Kidney (tissue), 14 donors: ENCODE measurements around the gene KASH5. TPM values are rescaled to one million over a fixed set of nuclear protein-coding genes. Genes with fewer than 3 reads are reported as not detected.

Experiments
- DNase-seq, 5 donors: peaks; one replicate each; pipeline ENCODE4 v3.0.0-alpha.2; 2013 to 2020
- FAIRE-seq: peaks from 2 replicates; lab custom pipeline; 2012; peaks lifted over from hg19 to GRCh38; lab: Jason Lieb, UNC
- H3K27ac ChIP-seq, 2 donors: one replicate each; pipeline ENCODE4 v1.7.0; 2013; ENCODE audit warnings: low read depth in 2 of 2, low read length in 2 of 2, inconsistent platforms in 1 of 2
- H3K27me3 ChIP-seq: one replicate; pipeline ENCODE4 v1.7.1; 2013; ENCODE audit warnings: low read length, inconsistent platforms; ENCODE audit not compliant: control insufficient read depth, insufficient read depth
- H3K36me3 ChIP-seq, 3 donors: one replicate each; pipeline versions ENCODE4 v1.7.0 to v1.7.1; 2013; ENCODE audit warnings: low read length in 3 of 3, control low read depth in 1 of 3, inconsistent platforms in 1 of 3; ENCODE audit not compliant: insufficient read depth in 3 of 3, control insufficient read depth in 2 of 3
- H3K4me1 ChIP-seq, 3 donors: one replicate each; pipeline versions ENCODE4 v1.7.0 to v1.7.1; 2013; ENCODE audit warnings: low read length in 3 of 3, inconsistent platforms in 1 of 3, low read depth in 1 of 3; ENCODE audit not compliant: control insufficient read depth in 2 of 3, insufficient read depth in 2 of 3
- H3K4me3 ChIP-seq, 3 donors: one replicate each; pipeline versions ENCODE4 v1.7.0 to v1.8.1; 2013; ENCODE audit warnings: low read length in 3 of 3, control low read depth in 1 of 3, inconsistent platforms in 1 of 3
- H3K9ac ChIP-seq, 3 donors: one replicate each; pipeline versions ENCODE4 v1.7.0 to v1.7.1; 2013; ENCODE audit warnings: low read length in 3 of 3, control low read depth in 1 of 3, inconsistent platforms in 1 of 3
- H3K9me3 ChIP-seq, 3 donors: one replicate each; pipeline versions ENCODE4 v1.7.0 to v1.7.1; 2013; ENCODE audit warnings: low read length in 3 of 3, control low read depth in 1 of 3, inconsistent platforms in 1 of 3; ENCODE audit not compliant: control insufficient read depth in 2 of 3, insufficient read depth in 1 of 3
- intact Hi-C: fragments of 100-400 bp; cut with DNase I; formaldehyde crosslinking; loops from one replicate; pipeline ENCODE4 v1.11.1; 2022
- polyA plus RNA-seq: library from polyadenylated mRNA; stranded (reverse); fragments of 350-450 nt; fragmentation: Illumina TruSeq; extraction: RNeasy Lipid Tissue Mini Kit (QIAGEN cat#74804); gene quantifications from one replicate; pipeline ENCODE4 v1.2.3, GENCODE V29; 2014; ENCODE audit warnings: low read depth, low replicate concordance; ENCODE audit not compliant: insufficient read depth
- total RNA-seq: library from RNA; stranded (reverse); fragmentation: NEBNext Ultra II Directional; extraction: Animal tissue kit (Norgen Biotek cat#: 25700); gene quantifications from one replicate; pipeline ENCODE4 v1.2.1, GENCODE V29; 2021
- TF ChIP-seq, protein P1 (sequence below): IDR thresholded peaks from 3 replicates; pipeline ENCODE4 v1.5.1; 2012; ENCODE audit warnings: mild to moderate bottlenecking, moderate library complexity, borderline replicate concordance; ENCODE audit not compliant: insufficient read depth; ENCODE audit errors: extremely low read depth
- donor health status: control.
- donor health status: control.
- donor health status: control.
- donor health status: control.
- donor health status: control.
- donor health status: DM: yes; HTN: yes; CAD: no.
- donor health status: Normal renal cell carcinoma (clear cell type).

KASH5 gene
- total and polyA plus RNA-seq, 2 donors from 2014 or later, result not detected

DNA sequence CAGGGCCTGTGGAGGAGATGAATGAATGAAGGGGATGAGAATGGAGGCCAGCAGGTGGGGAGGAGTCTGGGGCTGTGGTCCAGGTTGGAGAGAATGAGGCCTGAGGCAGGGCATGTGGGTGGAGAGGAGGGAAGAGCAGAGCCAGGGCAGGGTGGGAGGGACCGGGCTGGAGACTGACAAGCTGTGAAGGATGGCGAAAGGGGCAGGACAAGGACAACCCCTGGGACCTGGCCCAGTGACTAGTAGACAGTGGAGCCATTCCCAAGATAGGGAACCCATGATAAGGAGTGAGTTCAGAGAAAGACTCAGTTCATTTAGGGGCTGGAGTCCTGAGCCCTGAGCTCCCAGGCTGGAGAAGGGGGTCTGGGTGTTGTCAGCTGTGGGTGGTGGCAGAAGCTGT lies 32.2 kb downstream of the KASH5 start:
- FAIRE-seq, result no peak
- no peak overlapping the region for H3K9ac ChIP-seq
- intact Hi-C loops, result no loop called here

DNA sequence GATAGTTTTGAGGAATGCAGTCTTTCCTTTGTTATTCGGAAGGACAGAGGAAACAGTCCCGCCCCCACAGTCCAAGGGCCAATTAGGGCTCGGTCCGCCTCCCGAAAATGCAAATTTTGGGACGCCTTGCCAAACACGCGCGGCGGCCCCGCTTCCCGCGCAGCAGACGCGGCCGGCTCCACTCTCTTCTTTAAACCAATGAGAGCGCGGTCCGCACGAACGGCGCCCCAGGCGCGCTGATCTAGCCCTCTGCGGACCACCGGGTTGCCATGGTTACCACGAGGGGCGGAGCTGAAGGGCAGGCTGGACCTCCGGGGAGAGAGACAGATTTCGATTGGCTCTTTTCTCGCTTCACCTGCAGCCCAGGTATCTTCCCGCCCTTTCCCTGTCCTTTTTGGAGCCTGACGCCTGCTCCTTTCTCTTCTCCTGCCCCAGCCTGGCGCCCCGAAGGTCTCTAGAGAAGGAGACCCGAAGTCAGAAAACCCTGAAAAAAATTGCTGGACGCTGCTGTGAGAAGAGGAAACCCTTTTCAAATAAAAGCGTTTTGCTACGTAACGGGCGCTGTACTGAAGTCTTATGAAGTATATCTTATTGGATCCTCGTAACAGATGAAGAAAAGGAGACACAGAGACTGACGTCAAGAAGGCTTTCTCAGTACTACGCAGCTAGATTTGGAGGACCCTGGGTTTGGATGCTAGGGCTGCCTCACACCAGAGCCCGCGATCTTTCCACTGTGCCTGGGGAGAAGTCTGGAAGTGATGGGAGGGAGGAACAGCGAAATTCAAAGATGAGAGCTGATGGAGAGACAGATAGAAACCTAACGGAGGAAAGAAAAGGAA lies 33.2 kb downstream of the KASH5 start:
- Histone ChIP-seq H3K4me3 (peak overlapping the region in 1 of 3 donors; percentile 20), H3K4me1 (peaks cover 0 to 5% (median 0%) of the 10 kb centered on the region in 3 donors)

More for the DNA sequence above, 32.2 kb downstream of the KASH5 start:
- Histone ChIP-seq H3K9me3 (no peaks in the 10 kb centered on the region), H3K4me3 (no peak overlapping the region), H3K27me3 (peaks cover 40% of the 10 kb centered on the region), H3K27ac (no peak overlapping the region), H3K36me3 (no peaks in the 10 kb centered on the region), H3K4me1 (peaks cover 0 to 5% (median 0%) of the 10 kb centered on the region in 3 donors)
- TF ChIP-seq, protein P1, sequence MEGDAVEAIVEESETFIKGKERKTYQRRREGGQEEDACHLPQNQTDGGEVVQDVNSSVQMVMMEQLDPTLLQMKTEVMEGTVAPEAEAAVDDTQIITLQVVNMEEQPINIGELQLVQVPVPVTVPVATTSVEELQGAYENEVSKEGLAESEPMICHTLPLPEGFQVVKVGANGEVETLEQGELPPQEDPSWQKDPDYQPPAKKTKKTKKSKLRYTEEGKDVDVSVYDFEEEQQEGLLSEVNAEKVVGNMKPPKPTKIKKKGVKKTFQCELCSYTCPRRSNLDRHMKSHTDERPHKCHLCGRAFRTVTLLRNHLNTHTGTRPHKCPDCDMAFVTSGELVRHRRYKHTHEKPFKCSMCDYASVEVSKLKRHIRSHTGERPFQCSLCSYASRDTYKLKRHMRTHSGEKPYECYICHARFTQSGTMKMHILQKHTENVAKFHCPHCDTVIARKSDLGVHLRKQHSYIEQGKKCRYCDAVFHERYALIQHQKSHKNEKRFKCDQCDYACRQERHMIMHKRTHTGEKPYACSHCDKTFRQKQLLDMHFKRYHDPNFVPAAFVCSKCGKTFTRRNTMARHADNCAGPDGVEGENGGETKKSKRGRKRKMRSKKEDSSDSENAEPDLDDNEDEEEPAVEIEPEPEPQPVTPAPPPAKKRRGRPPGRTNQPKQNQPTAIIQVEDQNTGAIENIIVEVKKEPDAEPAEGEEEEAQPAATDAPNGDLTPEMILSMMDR, result no peak
- no peak for DNase-seq

DNA sequence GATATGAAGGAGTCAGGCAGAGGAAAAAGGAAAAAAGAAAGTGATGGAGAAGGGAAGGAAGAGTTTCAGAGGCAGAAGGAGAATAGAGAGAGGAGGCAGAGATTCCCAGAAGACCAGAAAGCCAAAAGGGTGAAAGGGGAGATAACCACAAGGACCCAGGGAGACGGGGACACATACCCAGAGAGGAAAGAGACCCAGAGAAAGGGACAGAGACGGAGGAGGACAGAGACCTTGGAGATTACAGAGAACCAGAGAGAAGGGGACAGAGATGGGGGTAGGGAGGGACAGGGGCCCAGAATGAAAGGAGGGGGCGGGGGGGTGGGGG lies 33.8 kb downstream of the KASH5 start:
- no peak for FAIRE-seq
- intact Hi-C loops, result no loop called here

More for the DNA sequence above, 33.2 kb downstream of the KASH5 start:
- FAIRE-seq (no peak), DNase-seq (peak; percentile 85 to 91 (median 87))
- H3K9ac ChIP-seq, result no peak overlapping the region
- TF ChIP-seq, protein P1, result no peak
- no peaks in the 10 kb centered on the region for H3K36me3 ChIP-seq
- H3K27ac ChIP-seq, result no peak overlapping the region
- intact Hi-C loops, result no loop called here
- no peaks in the 10 kb centered on the region for H3K9me3 ChIP-seq
- peaks cover 50% of the 10 kb centered on the region for H3K27me3 ChIP-seq

More for the DNA sequence above, 33.8 kb downstream of the KASH5 start:
- peaks cover 0 to 5% (median 0%) of the 10 kb centered on the region in 3 donors for H3K4me1 ChIP-seq
- H3K4me3 ChIP-seq, result no peak overlapping the region
- no peak overlapping the region for H3K9ac ChIP-seq
- H3K27ac ChIP-seq, result no peak overlapping the region
- H3K9me3 ChIP-seq, result no peaks in the 10 kb centered on the region
- TF ChIP-seq, protein P1, result no peak
- no peaks in the 10 kb centered on the region for H3K36me3 ChIP-seq
- H3K27me3 ChIP-seq, result peaks cover 56% of the 10 kb centered on the region
- DNase-seq, result no peak
